Stomach smooth muscle (tissue), 2 donors: ENCODE measurements around the gene THEM4.

Source experiments
- H3K27ac ChIP-seq: one replicate; pipeline ENCODE4 v1.7.0; 2013; ENCODE audit warnings: mild to moderate bottlenecking, low read length, inconsistent platforms
- H3K27me3 ChIP-seq, 2 donors: one replicate each; pipeline ENCODE4 v1.7.0; 2013; ENCODE audit warnings: low read length in 2 of 2; ENCODE audit not compliant: insufficient read depth in 2 of 2, control insufficient read depth in 1 of 2
- H3K36me3 ChIP-seq, 2 donors: one replicate each; pipeline ENCODE4 v1.7.0; 2013; ENCODE audit warnings: low read length in 2 of 2; ENCODE audit not compliant: control insufficient read depth in 2 of 2, insufficient read depth in 2 of 2
- H3K4me1 ChIP-seq: one replicate; pipeline ENCODE4 v1.7.0; 2013; ENCODE audit warnings: low read length; ENCODE audit not compliant: control insufficient read depth, insufficient read depth
- H3K4me3 ChIP-seq, 2 donors: one replicate each; pipeline ENCODE4 v1.7.0; 2013; ENCODE audit warnings: low read length in 2 of 2
- H3K9ac ChIP-seq, 2 donors: one replicate each; pipeline ENCODE4 v1.7.0; 2013; ENCODE audit warnings: low read length in 2 of 2, mild to moderate bottlenecking in 1 of 2
- H3K9me3 ChIP-seq, 2 donors: one replicate each; pipeline ENCODE4 v1.7.0; 2013; ENCODE audit warnings: low read length in 2 of 2; ENCODE audit not compliant: control insufficient read depth in 2 of 2
- donor health status: healthy.
- donor health status: Pancreatic carcinoma.

THEM4 gene

GRCh38 chr1:151944857-151945575 lies 35.7 kb upstream of the THEM4 start:
- H3K4me3 ChIP-seq, result no peak overlapping the region
- peak overlapping the region in 1 of 2 donors; percentile 10 for H3K9ac ChIP-seq
- no peaks in the 10 kb centered on the region for H3K27me3 ChIP-seq
- H3K27ac ChIP-seq, result peak overlapping the region; percentile 60
- H3K4me1 ChIP-seq, result peaks cover 36% of the 10 kb centered on the region
- H3K36me3 ChIP-seq, result no peaks in the 10 kb centered on the region
- no peaks in the 10 kb centered on the region for H3K9me3 ChIP-seq

GRCh38 chr1:151944126-151944856 lies 35.0 kb upstream of the THEM4 start:
- H3K4me1 ChIP-seq, result peaks cover 36% of the 10 kb centered on the region
- H3K36me3 ChIP-seq, result no peaks in the 10 kb centered on the region

GRCh38 chr1:151943591-151943990 lies 34.3 kb upstream of the THEM4 start:
- H3K4me1 ChIP-seq, result peaks cover 36% of the 10 kb centered on the region
- no peak overlapping the region for H3K9ac ChIP-seq
- H3K9me3 ChIP-seq, result no peaks in the 10 kb centered on the region
- no peaks in the 10 kb centered on the region for H3K36me3 ChIP-seq
- H3K27me3 ChIP-seq, result no peaks in the 10 kb centered on the region
- peak overlapping the region; percentile 60 for H3K27ac ChIP-seq
- no peak overlapping the region for H3K4me3 ChIP-seq

More at GRCh38 chr1:151944126-151944856, 35.0 kb upstream of the THEM4 start:
- Histone ChIP-seq H3K9ac (no peak overlapping the region), H3K27ac (peak overlapping the region; percentile 60), H3K27me3 (no peaks in the 10 kb centered on the region), H3K9me3 (no peaks in the 10 kb centered on the region), H3K4me3 (no peak overlapping the region)

GRCh38 chr1:151942882-151943281 lies 33.6 kb upstream of the THEM4 start:
- H3K27me3 ChIP-seq, result no peaks in the 10 kb centered on the region
- H3K9ac ChIP-seq, result no peak overlapping the region
- no peak overlapping the region for H3K27ac ChIP-seq
- peaks cover 36% of the 10 kb centered on the region for H3K4me1 ChIP-seq
- H3K36me3 ChIP-seq, result no peaks in the 10 kb centered on the region
- no peak overlapping the region for H3K4me3 ChIP-seq
- H3K9me3 ChIP-seq, result no peaks in the 10 kb centered on the region

- Histone ChIP-seq H3K27ac (no peak overlapping the region), H3K27me3 (no peaks in the 10 kb centered on the region), H3K9me3 (no peaks in the 10 kb centered on the region), H3K9ac (no peak overlapping the region), H3K36me3 (no peaks in the 10 kb centered on the region), H3K4me3 (peak overlapping the region in 1 of 2 donors; percentile 25), H3K4me1 (peaks cover 30% of the 10 kb centered on the region)
Observed at GRCh38 chr1:151940541-151940940, 31.2 kb upstream of the THEM4 start.

- Histone ChIP-seq H3K36me3 (no peaks in the 10 kb centered on the region), H3K4me3 (no peak overlapping the region), H3K27ac (no peak overlapping the region), H3K27me3 (no peaks in the 10 kb centered on the region), H3K4me1 (peaks cover 23% of the 10 kb centered on the region), H3K9me3 (no peaks in the 10 kb centered on the region), H3K9ac (no peak overlapping the region)
Observed at GRCh38 chr1:151939779-151940178, 30.5 kb upstream of the THEM4 start.

GRCh38 chr1:151939141-151939540 lies 29.8 kb upstream of the THEM4 start:
- Histone ChIP-seq H3K4me3 (no peak overlapping the region), H3K36me3 (no peaks in the 10 kb centered on the region), H3K9me3 (no peaks in the 10 kb centered on the region), H3K27ac (no peak overlapping the region), H3K9ac (no peak overlapping the region), H3K27me3 (no peaks in the 10 kb centered on the region), H3K4me1 (peaks cover 16% of the 10 kb centered on the region)

GRCh38 chr1:151936653-151937052 lies 27.3 kb upstream of the THEM4 start:
- peaks cover 10% of the 10 kb centered on the region for H3K4me1 ChIP-seq
- no peaks in the 10 kb centered on the region for H3K27me3 ChIP-seq
- no peaks in the 10 kb centered on the region for H3K9me3 ChIP-seq
- no peak overlapping the region for H3K9ac ChIP-seq
- H3K27ac ChIP-seq, result no peak overlapping the region
- H3K36me3 ChIP-seq, result no peaks in the 10 kb centered on the region
- no peak overlapping the region for H3K4me3 ChIP-seq

- H3K27ac ChIP-seq, result no peak overlapping the region
Observed at GRCh38 chr1:151935894-151936602, 26.7 kb upstream of the THEM4 start.

GRCh38 chr1:151935154-151935553 lies 25.8 kb upstream of the THEM4 start:
- Histone ChIP-seq H3K36me3 (no peaks in the 10 kb centered on the region), H3K27ac (no peak overlapping the region), H3K9ac (no peak overlapping the region), H3K27me3 (no peaks in the 10 kb centered on the region), H3K4me1 (no peaks in the 10 kb centered on the region), H3K4me3 (no peak overlapping the region), H3K9me3 (no peaks in the 10 kb centered on the region)

More at GRCh38 chr1:151935894-151936602, 26.7 kb upstream of the THEM4 start:
- Histone ChIP-seq H3K9ac (no peak overlapping the region), H3K4me1 (peaks cover 6% of the 10 kb centered on the region), H3K9me3 (no peaks in the 10 kb centered on the region), H3K36me3 (no peaks in the 10 kb centered on the region), H3K4me3 (no peak overlapping the region), H3K27me3 (no peaks in the 10 kb centered on the region)
